Epithelial cell of proximal tubule (primary cell): ENCODE measurements around the gene MARCHF3. TPM values are rescaled to one million over a fixed set of nuclear protein-coding genes. Genes with fewer than 3 reads are reported as not detected.
"Not testable (repeated sequence)": the region's sequence is repeated elsewhere in the genome, so short reads cannot be mapped to it uniquely, and the experiment has no call there.

ENCODE experiments used
- DNase-seq: peaks from one replicate; pipeline ENCODE4 v3.0.0-alpha.2; 2011; ENCODE audit warnings: low read depth
- H3K4me3 ChIP-seq: 2 replicates; pipeline ENCODE4 v1.5.1; 2011; ENCODE audit warnings: low read depth, mild to moderate bottlenecking, low read length
- total RNA-seq: library from RNA; depleted of rRNA; stranded (reverse); fragments of >200 nt; gene quantifications from 2 replicates; pipeline ENCODE4 v1.2.3, GENCODE V29; 2015
- TF ChIP-seq, protein P1 (sequence below): conservative IDR thresholded peaks from 2 replicates; pipeline ENCODE4 v1.5.1; 2012; ENCODE audit warnings: low read depth, mild to moderate bottlenecking, low read length

The MARCHF3 gene
- total RNA-seq, 1 donor from 2014 or later, result 5.0 TPM

DNA sequence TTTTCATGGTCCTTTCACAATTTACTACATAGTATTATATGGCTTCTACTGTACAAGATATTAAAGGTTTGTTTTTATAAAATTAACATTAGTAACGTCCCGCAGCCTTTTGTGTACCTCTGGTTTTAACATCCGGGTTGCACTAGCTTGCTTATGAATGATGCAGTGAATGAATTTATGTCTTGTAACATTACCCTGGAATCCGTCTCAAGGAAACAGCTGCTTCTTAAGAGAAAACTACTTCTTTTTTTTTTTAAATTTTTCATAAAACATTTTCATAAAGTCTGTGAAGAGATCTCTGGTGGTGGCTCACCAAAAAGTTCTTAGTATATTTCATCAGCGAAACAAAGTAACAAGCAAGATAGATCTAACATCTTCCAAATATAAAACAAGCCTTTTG lies 23.6 kb downstream of the MARCHF3 start:
- DNase-seq, result no peak
- H3K4me3 ChIP-seq, result no peak overlapping the region
- TF ChIP-seq, protein P1, sequence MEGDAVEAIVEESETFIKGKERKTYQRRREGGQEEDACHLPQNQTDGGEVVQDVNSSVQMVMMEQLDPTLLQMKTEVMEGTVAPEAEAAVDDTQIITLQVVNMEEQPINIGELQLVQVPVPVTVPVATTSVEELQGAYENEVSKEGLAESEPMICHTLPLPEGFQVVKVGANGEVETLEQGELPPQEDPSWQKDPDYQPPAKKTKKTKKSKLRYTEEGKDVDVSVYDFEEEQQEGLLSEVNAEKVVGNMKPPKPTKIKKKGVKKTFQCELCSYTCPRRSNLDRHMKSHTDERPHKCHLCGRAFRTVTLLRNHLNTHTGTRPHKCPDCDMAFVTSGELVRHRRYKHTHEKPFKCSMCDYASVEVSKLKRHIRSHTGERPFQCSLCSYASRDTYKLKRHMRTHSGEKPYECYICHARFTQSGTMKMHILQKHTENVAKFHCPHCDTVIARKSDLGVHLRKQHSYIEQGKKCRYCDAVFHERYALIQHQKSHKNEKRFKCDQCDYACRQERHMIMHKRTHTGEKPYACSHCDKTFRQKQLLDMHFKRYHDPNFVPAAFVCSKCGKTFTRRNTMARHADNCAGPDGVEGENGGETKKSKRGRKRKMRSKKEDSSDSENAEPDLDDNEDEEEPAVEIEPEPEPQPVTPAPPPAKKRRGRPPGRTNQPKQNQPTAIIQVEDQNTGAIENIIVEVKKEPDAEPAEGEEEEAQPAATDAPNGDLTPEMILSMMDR, result no peak

DNA sequence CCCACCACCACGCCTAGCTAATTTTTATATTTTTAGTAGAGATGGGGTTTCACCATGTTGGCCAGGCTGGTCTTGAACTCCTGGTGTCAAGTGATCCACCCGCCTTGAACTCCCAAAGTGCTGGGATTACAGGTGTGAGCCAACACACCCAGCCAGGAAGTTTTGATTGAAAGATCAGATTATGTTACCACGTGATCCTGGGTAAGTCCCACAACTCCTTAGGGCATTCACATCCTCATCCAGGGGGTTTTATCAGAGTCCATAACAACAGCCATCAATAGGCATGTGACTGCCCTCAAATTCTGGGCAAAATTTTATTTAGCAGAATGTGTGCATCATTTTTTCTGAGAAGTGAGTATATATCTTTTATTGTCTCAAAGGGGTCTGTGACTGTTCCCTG lies 25.1 kb downstream of the MARCHF3 start:
- H3K4me3 ChIP-seq, DNase-seq: not testable (repeated sequence)

DNA sequence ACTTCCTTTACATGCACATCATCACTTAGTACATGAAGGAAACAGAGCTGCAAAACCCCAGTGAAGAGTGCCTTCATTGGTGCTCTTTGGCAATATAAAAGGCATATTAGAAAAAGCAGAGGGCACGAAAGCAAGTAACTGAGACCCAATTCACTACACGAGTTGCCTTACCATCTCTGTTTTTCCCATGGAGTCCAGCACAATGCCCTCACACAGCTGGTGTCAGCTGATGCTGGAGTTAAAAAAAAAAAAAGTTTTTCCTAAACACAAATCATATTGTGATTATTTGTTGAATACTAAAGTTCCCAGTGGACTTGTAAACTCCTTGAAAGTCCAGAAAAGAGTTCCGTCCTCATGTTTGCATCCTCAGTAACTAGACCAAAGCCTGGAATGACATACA lies 25.6 kb downstream of the MARCHF3 start:
- no peak for DNase-seq
- no peak overlapping the region for H3K4me3 ChIP-seq
- TF ChIP-seq, protein P1, result no peak

DNA sequence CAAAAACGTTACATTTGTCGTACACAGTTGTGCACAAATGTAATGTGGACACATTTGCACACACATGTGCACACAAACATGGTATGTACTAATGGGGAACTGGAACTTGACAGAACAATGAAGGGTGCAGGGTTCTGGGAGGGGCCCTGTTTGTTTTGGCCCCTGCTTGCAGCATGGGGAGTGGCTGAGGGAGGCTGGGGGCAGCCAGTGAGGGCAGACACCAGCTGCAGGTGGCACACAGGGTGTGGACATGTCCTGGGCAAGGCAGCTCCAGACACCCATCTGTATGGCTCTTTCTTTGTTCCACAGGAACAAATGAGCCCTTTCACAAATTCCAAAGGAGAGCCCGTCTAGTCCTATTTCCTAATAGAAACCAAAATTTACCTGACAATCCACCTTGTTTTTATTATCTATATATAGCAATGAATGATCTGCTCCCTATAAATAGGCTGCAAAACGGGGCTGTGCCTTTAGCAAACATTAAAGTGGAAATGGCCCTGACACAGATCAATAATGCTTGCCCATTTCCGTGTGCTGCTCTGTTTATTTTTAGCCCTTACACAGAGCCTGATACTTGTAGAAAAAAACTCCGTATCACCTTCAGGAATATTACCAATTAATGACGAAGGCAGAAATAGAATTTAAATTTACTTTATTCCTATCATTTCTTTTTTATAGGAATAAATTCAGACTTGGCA lies 26.4 kb downstream of the MARCHF3 start:
- no peak for DNase-seq
- TF ChIP-seq, protein P1, result no peak
- H3K4me3 ChIP-seq, result no peak overlapping the region

DNA sequence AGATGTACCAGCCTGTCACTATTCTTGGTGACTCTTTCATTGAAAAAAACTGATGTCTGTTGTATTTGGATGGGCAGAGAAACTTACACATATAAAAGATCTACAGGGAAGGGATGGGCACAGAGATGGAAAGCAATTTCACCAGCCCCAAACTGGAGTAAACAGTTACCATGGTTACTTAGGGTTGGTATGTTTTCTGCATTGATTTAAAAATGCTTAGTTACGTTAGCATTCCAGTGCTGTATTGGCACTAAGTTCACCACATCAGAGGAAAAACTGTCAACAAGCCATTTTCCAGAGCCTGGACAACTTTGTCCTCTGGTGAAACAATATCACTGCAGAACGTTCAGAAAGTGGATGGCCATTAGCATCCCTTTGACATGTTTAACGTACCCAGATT lies 28.0 kb downstream of the MARCHF3 start:
- H3K4me3 ChIP-seq, result no peak overlapping the region
- no peak for DNase-seq
- TF ChIP-seq, protein P1, result no peak

DNA sequence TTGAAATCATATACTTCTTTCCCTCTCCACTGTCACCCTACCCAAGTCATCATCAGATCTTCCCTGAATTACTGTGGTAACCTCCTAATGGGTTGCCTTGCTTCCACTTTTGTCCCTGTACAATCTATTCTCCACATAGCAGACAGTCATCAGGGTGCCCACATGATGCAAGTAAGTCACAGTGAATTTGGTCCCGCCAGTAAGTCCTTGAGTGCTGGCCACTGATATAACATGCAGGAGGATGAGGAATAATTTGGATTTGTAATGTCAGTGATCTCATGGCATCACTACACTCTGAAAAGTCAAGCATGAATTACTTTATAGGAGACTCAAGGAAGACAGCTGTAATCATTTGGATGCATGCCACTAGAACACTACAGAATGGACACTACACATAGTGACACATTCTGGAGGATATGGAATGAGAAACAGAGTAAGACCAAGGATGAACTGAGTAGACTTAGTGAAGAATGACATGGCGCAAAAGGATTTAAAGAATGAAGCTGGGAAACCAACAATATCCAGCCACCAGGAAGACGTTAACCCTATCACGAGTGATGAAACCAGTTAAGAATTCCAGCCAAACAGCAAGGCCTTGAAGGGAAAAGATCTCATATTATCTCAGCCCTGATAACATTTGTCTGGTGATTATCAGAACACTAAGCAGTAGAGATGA lies 28.6 kb downstream of the MARCHF3 start:
- TF ChIP-seq, protein P1, result no peak
- DNase-seq, result no peak
- no peak overlapping the region for H3K4me3 ChIP-seq

DNA sequence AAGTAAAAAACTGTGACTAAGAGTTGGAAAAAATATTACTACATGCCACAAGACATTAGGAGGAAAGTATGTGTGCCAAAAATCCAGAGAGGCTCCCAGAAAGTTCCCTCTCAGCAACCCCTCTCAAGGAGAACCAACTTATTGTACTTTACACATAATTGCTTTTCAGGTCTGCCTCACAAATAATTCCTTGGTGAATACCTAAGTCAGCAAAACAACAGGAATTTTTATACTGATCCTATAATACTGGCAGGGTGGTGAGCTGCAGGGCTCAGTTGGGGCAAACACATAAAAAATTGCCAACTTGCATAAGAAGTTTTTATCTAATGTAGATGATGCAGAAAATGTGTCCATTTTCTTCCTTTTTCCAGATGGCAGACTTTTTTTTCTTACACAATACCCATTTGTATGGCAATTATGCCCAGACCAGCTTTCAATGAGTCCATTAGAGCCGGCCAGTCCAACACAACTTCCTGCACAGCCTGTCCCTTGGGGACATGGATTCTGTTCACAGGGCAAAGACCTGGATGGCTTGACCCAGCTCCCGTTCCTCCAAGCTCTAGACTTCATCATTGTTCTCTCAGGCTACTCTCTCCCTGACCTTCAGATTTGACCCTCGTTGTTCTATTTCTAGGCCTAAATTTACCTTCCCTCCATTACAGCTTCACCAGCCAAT lies 31.3 kb downstream of the MARCHF3 start:
- TF ChIP-seq, protein P1, result no peak
- DNase-seq, result no peak

More for the DNA sequence above, 31.3 kb downstream of the MARCHF3 start:
- no peak overlapping the region for H3K4me3 ChIP-seq
